Common myeloid progenitor, CD34-positive (primary cell): ENCODE results near the gene LRIG3.

Experiments used
- CTCF ChIA-PET: fragments of 350-600 bp; sonication (Branson Sonifier 250); formaldehyde crosslinking; loops from one replicate; lab custom pipeline; 2021; ENCODE audit warnings: antibody characterized with exemption; lab: Charles Lee
- POLR2A ChIA-PET: fragments of 350-600 bp; sonication (Branson Sonifier 250); formaldehyde crosslinking; loops from one replicate; lab custom pipeline; 2021; ENCODE audit warnings: antibody characterized with exemption; lab: Charles Lee
- DNase-seq, 3 donors: peaks; one replicate each; pipeline versions ENCODE4 v3.0.0 to v3.0.0-alpha.2; 2013
- H3K27ac ChIP-seq, 2 experiments: 1 replicate in 1 of 2; 2 replicates in 1 of 2; pipeline ENCODE4 v1.7.0; 2013; ENCODE audit warnings: inconsistent platforms in 2 of 2, low read length in 2 of 2, mild to moderate bottlenecking in 2 of 2, low read depth in 1 of 2, moderate library complexity in 1 of 2; ENCODE audit not compliant: severe bottlenecking in 2 of 2, insufficient read depth in 1 of 2, poor library complexity in 1 of 2
- H3K27me3 ChIP-seq, 5 experiments: replicated peaks in 2 of 5; 1 replicate in 3 of 5; 2 replicates in 2 of 5; pipeline versions ENCODE4 v1.6.1 to v1.7.0; 2013; ENCODE audit warnings: low read length in 4 of 5, mild to moderate bottlenecking in 2 of 5, moderate library complexity in 2 of 5, inconsistent platforms in 1 of 5; ENCODE audit not compliant: insufficient read depth in 5 of 5, control insufficient read depth in 4 of 5
- H3K36me3 ChIP-seq, 4 experiments: 1 replicate in 2 of 4; 2 replicates in 2 of 4; pipeline versions ENCODE4 v1.6.1 to v1.7.0; 2013; ENCODE audit warnings: low read length in 3 of 4, control low read depth in 1 of 4, mild to moderate bottlenecking in 1 of 4; ENCODE audit not compliant: control insufficient read depth in 4 of 4, insufficient read depth in 4 of 4
- H3K4me1 ChIP-seq, 4 experiments: 1 replicate in 3 of 4; 2 replicates in 1 of 4; pipeline versions ENCODE4 v1.6.1 to v1.7.1; 2013; ENCODE audit warnings: low read length in 3 of 4, mild to moderate bottlenecking in 3 of 4, control low read depth in 1 of 4, inconsistent platforms in 1 of 4, moderate library complexity in 1 of 4; ENCODE audit not compliant: control insufficient read depth in 4 of 4, insufficient read depth in 4 of 4; ENCODE audit errors: control extremely low read depth in 1 of 4
- H3K4me3 ChIP-seq, 7 experiments: 1 replicate in 4 of 7; 2 replicates in 3 of 7; pipeline versions ENCODE4 v1.5.1 to v1.7.0; 2013; ENCODE audit warnings: mild to moderate bottlenecking in 7 of 7, low read length in 6 of 7, moderate library complexity in 6 of 7, inconsistent platforms in 2 of 7, low read depth in 2 of 7, control low read depth in 1 of 7; ENCODE audit not compliant: insufficient read depth in 4 of 7, control insufficient read depth in 1 of 7; ENCODE audit errors: extremely low read depth in 1 of 7
- H3K9me3 ChIP-seq, 5 experiments: 1 replicate in 4 of 5; 2 replicates in 1 of 5; pipeline versions ENCODE4 v1.6.1 to v1.7.1; 2013; ENCODE audit warnings: low read length in 4 of 5, mild to moderate bottlenecking in 2 of 5, inconsistent platforms in 1 of 5, low read depth in 1 of 5, moderate library complexity in 1 of 5; ENCODE audit not compliant: control insufficient read depth in 4 of 5, insufficient read depth in 2 of 5; ENCODE audit errors: control extremely low read depth in 1 of 5
- WGBS: methylation state at CpG from one replicate; pipeline ENCODE4 v1.1.5; 2013; ENCODE audit not compliant: insufficient coverage; 5-methylcytosine and 5-hydroxymethylcytosine counted together

The LRIG3 gene

GRCh38 chr12:58881816-58882215 is 38.5 kb downstream of the LRIG3 start:
- 100% methylated on average over 2 of the region's 4 CpGs for WGBS
- Histone ChIP-seq H3K36me3 (no peaks in the 10 kb centered on the region), H3K9me3 (no peaks in the 10 kb centered on the region), H3K27me3 (no peaks in the 10 kb centered on the region), H3K27ac (no peak overlapping the region), H3K4me1 (no peaks in the 10 kb centered on the region), H3K4me3 (no peak overlapping the region)
- no peak for DNase-seq
- ChIA-PET POLR2A (no interaction called here), CTCF (no interaction called here)

- Histone ChIP-seq H3K27ac (no peak overlapping the region), H3K9me3 (no peaks in the 10 kb centered on the region), H3K4me3 (no peak overlapping the region), H3K36me3 (no peaks in the 10 kb centered on the region), H3K4me1 (no peaks in the 10 kb centered on the region), H3K27me3 (no peaks in the 10 kb centered on the region)
- DNase-seq: no peak
- ChIA-PET CTCF (no interaction called here), POLR2A (no interaction called here)
- WGBS: 94% methylated on average over 7 of the region's 7 CpGs
These were observed 39.7 kb downstream of the LRIG3 start for GRCh38 chr12:58880639-58881038.

GRCh38 chr12:58877243-58877743 is 43.0 kb downstream of the LRIG3 start:
- POLR2A ChIA-PET: no interaction called here
- H3K36me3 ChIP-seq: no peaks in the 10 kb centered on the region
- 87% methylated on average over 15 of the region's 15 CpGs for WGBS

GRCh38 chr12:58873496-58873895 is 46.8 kb downstream of the LRIG3 start:
- H3K27me3 ChIP-seq: no peaks in the 10 kb centered on the region
- H3K4me3 ChIP-seq: no peak overlapping the region
- DNase-seq: no peak
- WGBS: 100% methylated on average over 3 of the region's 5 CpGs
- no peak overlapping the region for H3K27ac ChIP-seq
- no peaks in the 10 kb centered on the region for H3K4me1 ChIP-seq
- ChIA-PET CTCF (no interaction called here), POLR2A (no interaction called here)
- H3K9me3 ChIP-seq: no peaks in the 10 kb centered on the region
- H3K36me3 ChIP-seq: no peaks in the 10 kb centered on the region

More at GRCh38 chr12:58877243-58877743, 43.0 kb downstream of the LRIG3 start:
- CTCF ChIA-PET: no interaction called here
- H3K27ac ChIP-seq: no peak overlapping the region
- no peaks in the 10 kb centered on the region for H3K27me3 ChIP-seq
- no peak for DNase-seq
- H3K4me3 ChIP-seq: no peak overlapping the region
- no peaks in the 10 kb centered on the region for H3K9me3 ChIP-seq
- no peaks in the 10 kb centered on the region for H3K4me1 ChIP-seq

GRCh38 chr12:58871556-58871955 is 48.7 kb downstream of the LRIG3 start:
- no peak overlapping the region for H3K27ac ChIP-seq
- no peaks in the 10 kb centered on the region for H3K4me1 ChIP-seq
- ChIA-PET POLR2A (no interaction called here), CTCF (no interaction called here)
- WGBS: no CpG with 5 or more reads among the region's 5 CpGs
- DNase-seq: no peak
- H3K9me3 ChIP-seq: no peaks in the 10 kb centered on the region
- no peaks in the 10 kb centered on the region for H3K36me3 ChIP-seq
- no peak overlapping the region for H3K4me3 ChIP-seq
- H3K27me3 ChIP-seq: no peaks in the 10 kb centered on the region

- H3K36me3 ChIP-seq: no peaks in the 10 kb centered on the region
- H3K9me3 ChIP-seq: no peaks in the 10 kb centered on the region
- WGBS: 78% methylated on average over 3 of the region's 4 CpGs
- DNase-seq: no peak
- ChIA-PET CTCF (no interaction called here), POLR2A (no interaction called here)
- no peaks in the 10 kb centered on the region for H3K27me3 ChIP-seq
- no peaks in the 10 kb centered on the region for H3K4me1 ChIP-seq
- no peak overlapping the region for H3K27ac ChIP-seq
- no peak overlapping the region for H3K4me3 ChIP-seq
These were observed 49.7 kb downstream of the LRIG3 start for GRCh38 chr12:58870595-58870994.

- H3K9me3 ChIP-seq: no peaks in the 10 kb centered on the region
- 72% methylated on average over 4 of the region's 4 CpGs for WGBS
- ChIA-PET CTCF (no interaction called here), POLR2A (no interaction called here)
- no peak overlapping the region for H3K4me3 ChIP-seq
- no peak overlapping the region for H3K27ac ChIP-seq
- H3K4me1 ChIP-seq: no peaks in the 10 kb centered on the region
- H3K27me3 ChIP-seq: no peaks in the 10 kb centered on the region
- H3K36me3 ChIP-seq: no peaks in the 10 kb centered on the region
- no peak for DNase-seq
These were observed 59.5 kb downstream of the LRIG3 start for GRCh38 chr12:58860788-58861240.
